Mesenchymal stem cell (in vitro differentiated cells and primary cell): ENCODE measurements around the gene TUT7.

Experiments
- DNase-seq: peaks from one replicate; pipeline ENCODE4 v3.0.0-alpha.2; 2013
- H2AFZ ChIP-seq: one replicate; pipeline ENCODE4 v1.6.1; 2013; ENCODE audit warnings: low read depth, mild to moderate bottlenecking, control low read depth, inconsistent platforms, low read length, moderate library complexity
- H2AK5ac ChIP-seq: 2 replicates; pipeline ENCODE4 v1.6.1; 2013; ENCODE audit warnings: low read length, moderate library complexity, mild to moderate bottlenecking, inconsistent platforms; ENCODE audit not compliant: severe bottlenecking
- H2BK120ac ChIP-seq: one replicate; pipeline ENCODE4 v1.6.1; 2013; ENCODE audit warnings: low read depth, mild to moderate bottlenecking, inconsistent platforms, low read length, moderate library complexity
- H2BK12ac ChIP-seq, 2 experiments: one replicate each; pipeline ENCODE4 v1.6.1; 2013; ENCODE audit warnings: inconsistent platforms in 2 of 2, low read length in 2 of 2, mild to moderate bottlenecking in 2 of 2, moderate library complexity in 2 of 2, control low read depth in 1 of 2
- H2BK15ac ChIP-seq: one replicate; pipeline ENCODE4 v1.6.1; 2013; ENCODE audit warnings: mild to moderate bottlenecking, low read depth, inconsistent platforms; ENCODE audit not compliant: poor library complexity, severe bottlenecking
- H2BK5ac ChIP-seq: 2 replicates; pipeline ENCODE4 v1.6.1; 2013; ENCODE audit warnings: low read depth, mild to moderate bottlenecking, low read length, control low read depth, inconsistent platforms; ENCODE audit not compliant: poor library complexity, severe bottlenecking
- H3K14ac ChIP-seq, 2 experiments: one replicate each; pipeline ENCODE4 v1.6.1; 2013; ENCODE audit warnings: inconsistent platforms in 2 of 2, low read length in 2 of 2, control low read depth in 1 of 2, mild to moderate bottlenecking in 1 of 2, moderate library complexity in 1 of 2
- H3K18ac ChIP-seq, 2 experiments: one replicate each; pipeline ENCODE4 v1.6.1; 2013; ENCODE audit warnings: inconsistent platforms in 2 of 2, low read length in 2 of 2, control low read depth in 1 of 2, low read depth in 1 of 2, mild to moderate bottlenecking in 1 of 2
- H3K23ac ChIP-seq, 2 experiments: one replicate each; pipeline ENCODE4 v1.6.1; 2013; ENCODE audit warnings: inconsistent platforms in 2 of 2, low read length in 2 of 2, mild to moderate bottlenecking in 2 of 2, moderate library complexity in 2 of 2, control low read depth in 1 of 2
- H3K27ac ChIP-seq: 2 replicates; pipeline ENCODE4 v1.5.1; 2013; ENCODE audit warnings: mild to moderate bottlenecking, moderate library complexity, low read length, control low read depth, inconsistent platforms; ENCODE audit not compliant: poor library complexity, severe bottlenecking
- H3K27me3 ChIP-seq, 2 experiments: 2 replicates each; pipeline versions ENCODE4 v1.6.1 to v1.7.0; 2013; ENCODE audit warnings: low read length in 2 of 2, mild to moderate bottlenecking in 2 of 2, moderate library complexity in 2 of 2, control low read depth in 1 of 2, inconsistent platforms in 1 of 2; ENCODE audit not compliant: control insufficient read depth in 1 of 2, insufficient read depth in 1 of 2
- H3K36me3 ChIP-seq, 2 experiments: 2 replicates each; pipeline versions ENCODE4 v1.6.1 to v1.7.0; 2013; ENCODE audit warnings: low read length in 2 of 2, control low read depth in 1 of 2, inconsistent platforms in 1 of 2, low read depth in 1 of 2, mild to moderate bottlenecking in 1 of 2; ENCODE audit not compliant: insufficient read depth in 2 of 2, control insufficient read depth in 1 of 2
- H3K4ac ChIP-seq, 2 experiments: one replicate each; pipeline ENCODE4 v1.6.1; 2013; ENCODE audit warnings: inconsistent platforms in 2 of 2, low read length in 2 of 2, mild to moderate bottlenecking in 2 of 2, moderate library complexity in 2 of 2, control low read depth in 1 of 2, low read depth in 1 of 2
- H3K4me1 ChIP-seq: 2 replicates; pipeline ENCODE4 v1.6.1; 2013; ENCODE audit warnings: low read depth, low read length, control low read depth; ENCODE audit not compliant: control insufficient read depth, insufficient read depth
- H3K4me2 ChIP-seq: 2 replicates; pipeline ENCODE4 v1.6.1; 2013; ENCODE audit warnings: low read length, mild to moderate bottlenecking, inconsistent platforms; ENCODE audit not compliant: poor library complexity, severe bottlenecking
- H3K4me3 ChIP-seq, 2 experiments: 2 replicates each; pipeline versions ENCODE4 v1.5.1 to v1.7.0; 2013; ENCODE audit warnings: low read length in 2 of 2, mild to moderate bottlenecking in 2 of 2, control low read depth in 1 of 2, low read depth in 1 of 2; ENCODE audit not compliant: insufficient read depth in 1 of 2
- H3K79me1 ChIP-seq: replicated peaks from 2 replicates; pipeline ENCODE4 v1.6.1; 2013; ENCODE audit warnings: mild to moderate bottlenecking, control low read depth, low read length, inconsistent platforms; ENCODE audit not compliant: poor library complexity, severe bottlenecking
- H3K9ac ChIP-seq: 2 replicates; pipeline ENCODE4 v1.7.0; 2013; ENCODE audit warnings: mild to moderate bottlenecking, low read length, moderate library complexity
- H3K9me3 ChIP-seq: 2 replicates; pipeline ENCODE4 v1.7.0; 2013; ENCODE audit warnings: mild to moderate bottlenecking, low read length; ENCODE audit not compliant: control insufficient read depth
- H4K8ac ChIP-seq: one replicate; pipeline ENCODE4 v1.6.1; 2013; ENCODE audit warnings: inconsistent platforms, mild to moderate bottlenecking, low read length, moderate library complexity
- H4K91ac ChIP-seq: one replicate; pipeline ENCODE4 v1.6.1; 2013; ENCODE audit warnings: mild to moderate bottlenecking, low read length, inconsistent platforms
- WGBS: methylation state at CpG from one replicate; pipeline ENCODE4 v1.1.7; 2013; ENCODE audit warnings: mixed read lengths; 5-methylcytosine and 5-hydroxymethylcytosine counted together

The TUT7 gene

GRCh38 chr9:86287013-86287412, 67.2 kb downstream of the TUT7 start:
- Histone ChIP-seq H3K27me3 (no peaks in the 10 kb centered on the region), H4K8ac (no peak overlapping the region), H3K4ac (no peak overlapping the region), H3K4me1 (peaks cover 2% of the 10 kb centered on the region), H3K14ac (no peak overlapping the region), H3K79me1 (no peaks in the 10 kb centered on the region), H2BK5ac (no peak overlapping the region), H3K9me3 (no peaks in the 10 kb centered on the region), H2BK120ac (no peak overlapping the region), H3K4me3 (no peak overlapping the region), H2BK12ac (no peak overlapping the region), H2AK5ac (no peak overlapping the region), H3K23ac (no peak overlapping the region), H2BK15ac (no peak overlapping the region), H3K18ac (no peak overlapping the region), H3K36me3 (peaks cover 0 to 51% of the 10 kb centered on the region in 2 experiments), H4K91ac (no peak overlapping the region), H3K4me2 (no peak overlapping the region), H3K27ac (no peak overlapping the region), H2AFZ (no peak overlapping the region), H3K9ac (no peak overlapping the region)
- DNase-seq, result peak; percentile 75
- WGBS, result 39% methylated on average over 5 of the region's 7 CpGs

GRCh38 chr9:86286278-86286677, 67.9 kb downstream of the TUT7 start:
- no peaks in the 10 kb centered on the region for H3K27me3 ChIP-seq
- no peak overlapping the region for H2BK120ac ChIP-seq
- no peak overlapping the region for H3K4ac ChIP-seq
- peaks cover 0 to 45% of the 10 kb centered on the region in 2 experiments for H3K36me3 ChIP-seq
- H3K4me2 ChIP-seq, result no peak overlapping the region
- H2AFZ ChIP-seq, result no peak overlapping the region
- H3K14ac ChIP-seq, result no peak overlapping the region
- no peak overlapping the region for H2BK12ac ChIP-seq
- H3K9ac ChIP-seq, result no peak overlapping the region
- no peak overlapping the region for H3K18ac ChIP-seq
- no peak overlapping the region for H3K27ac ChIP-seq
- no peak overlapping the region for H4K8ac ChIP-seq
- no peak overlapping the region for H3K23ac ChIP-seq
- H3K79me1 ChIP-seq, result peaks cover 3% of the 10 kb centered on the region
- no peak overlapping the region for H2BK15ac ChIP-seq
- DNase-seq, result no peak
- no peak overlapping the region for H3K4me3 ChIP-seq
- peaks cover 2% of the 10 kb centered on the region for H3K4me1 ChIP-seq
- no peak overlapping the region for H2AK5ac ChIP-seq
- H3K9me3 ChIP-seq, result no peaks in the 10 kb centered on the region
- no peak overlapping the region for H2BK5ac ChIP-seq
- no peak overlapping the region for H4K91ac ChIP-seq
- 46% methylated on average over 3 of the region's 3 CpGs for WGBS

- Histone ChIP-seq H3K4me2 (no peak overlapping the region), H3K79me1 (peaks cover 5% of the 10 kb centered on the region), H2AK5ac (no peak overlapping the region), H2AFZ (no peak overlapping the region), H4K8ac (no peak overlapping the region), H3K9me3 (no peaks in the 10 kb centered on the region), H2BK15ac (no peak overlapping the region), H3K14ac (no peak overlapping the region), H3K36me3 (peaks cover 0 to 40% of the 10 kb centered on the region in 2 experiments), H3K27ac (no peak overlapping the region), H3K27me3 (no peaks in the 10 kb centered on the region), H3K4ac (no peak overlapping the region), H3K18ac (no peak overlapping the region), H2BK12ac (no peak overlapping the region), H3K4me1 (peaks cover 5% of the 10 kb centered on the region), H4K91ac (no peak overlapping the region), H3K9ac (no peak overlapping the region), H2BK5ac (no peak overlapping the region), H3K23ac (no peak overlapping the region), H3K4me3 (no peak overlapping the region), H2BK120ac (no peak overlapping the region)
- WGBS, result 100% methylated on average over 1 of the region's 2 CpGs
- DNase-seq, result no peak
These were observed 68.9 kb downstream of the TUT7 start for GRCh38 chr9:86285261-86285660.

- Histone ChIP-seq H3K4me1 (peaks cover 8% of the 10 kb centered on the region), H2BK12ac (peak overlapping the region in 1 of 2 experiments; percentile 54), H3K4me2 (peak overlapping the region; percentile 88), H3K14ac (no peak overlapping the region), H3K4ac (peak overlapping the region in 1 of 2 experiments; percentile 26), H2BK15ac (no peak overlapping the region), H3K4me3 (peak overlapping the region; percentile 84 to 97), H3K27ac (peak overlapping the region; percentile 45), H3K18ac (peak overlapping the region in 1 of 2 experiments; percentile 31), H3K79me1 (peaks cover 7% of the 10 kb centered on the region), H3K36me3 (peaks cover 0 to 37% of the 10 kb centered on the region in 2 experiments), H2BK120ac (no peak overlapping the region), H3K27me3 (no peaks in the 10 kb centered on the region), H2AFZ (peak overlapping the region; percentile 87), H3K9me3 (no peaks in the 10 kb centered on the region), H2BK5ac (no peak overlapping the region), H4K8ac (no peak overlapping the region), H2AK5ac (no peak overlapping the region), H3K9ac (peak overlapping the region; percentile 98), H3K23ac (no peak overlapping the region), H4K91ac (no peak overlapping the region)
- WGBS, result 35% methylated on average over 10 of the region's 12 CpGs
- DNase-seq, result peak; percentile 91
These were observed 71.2 kb downstream of the TUT7 start for GRCh38 chr9:86282979-86283535.
